ENCODE data around the gene SPC24.

- TF ChIP-seq CHD1 (IDR thresholded peaks at IDR 0.05; ENCODE audit: low read depth, low read length) = no peak
- TF ChIP-seq, protein P1, sequence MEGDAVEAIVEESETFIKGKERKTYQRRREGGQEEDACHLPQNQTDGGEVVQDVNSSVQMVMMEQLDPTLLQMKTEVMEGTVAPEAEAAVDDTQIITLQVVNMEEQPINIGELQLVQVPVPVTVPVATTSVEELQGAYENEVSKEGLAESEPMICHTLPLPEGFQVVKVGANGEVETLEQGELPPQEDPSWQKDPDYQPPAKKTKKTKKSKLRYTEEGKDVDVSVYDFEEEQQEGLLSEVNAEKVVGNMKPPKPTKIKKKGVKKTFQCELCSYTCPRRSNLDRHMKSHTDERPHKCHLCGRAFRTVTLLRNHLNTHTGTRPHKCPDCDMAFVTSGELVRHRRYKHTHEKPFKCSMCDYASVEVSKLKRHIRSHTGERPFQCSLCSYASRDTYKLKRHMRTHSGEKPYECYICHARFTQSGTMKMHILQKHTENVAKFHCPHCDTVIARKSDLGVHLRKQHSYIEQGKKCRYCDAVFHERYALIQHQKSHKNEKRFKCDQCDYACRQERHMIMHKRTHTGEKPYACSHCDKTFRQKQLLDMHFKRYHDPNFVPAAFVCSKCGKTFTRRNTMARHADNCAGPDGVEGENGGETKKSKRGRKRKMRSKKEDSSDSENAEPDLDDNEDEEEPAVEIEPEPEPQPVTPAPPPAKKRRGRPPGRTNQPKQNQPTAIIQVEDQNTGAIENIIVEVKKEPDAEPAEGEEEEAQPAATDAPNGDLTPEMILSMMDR (conservative IDR thresholded peaks at IDR 0.05; ENCODE audit: low read depth, low read length) = no peak
- no peak for TF ChIP-seq POLR2A (IDR thresholded peaks at IDR 0.05; ENCODE audit: low read depth, low read length)
- no peak for TF ChIP-seq USF2 (IDR thresholded peaks at IDR 0.05; ENCODE audit: low read depth, low read length)
- TF ChIP-seq BHLHE40 (IDR thresholded peaks at IDR 0.05; ENCODE audit: low read depth, low read length) = no peak
- TF ChIP-seq ELK1 (IDR thresholded peaks at IDR 0.05; ENCODE audit: borderline replicate concordance, low read depth, low read length) = no peak
- no peak for TF ChIP-seq SMC3 (IDR thresholded peaks at IDR 0.05; ENCODE audit: low read depth, low read length)
- no peak for TF ChIP-seq RCOR1 (IDR thresholded peaks at IDR 0.05; ENCODE audit: insufficient replicate concordance, low read length)
- TF ChIP-seq RAD21 (IDR thresholded peaks at IDR 0.05; ENCODE audit: low read length) = no peak
- no peak for TF ChIP-seq CEBPB (IDR thresholded peaks at IDR 0.05; ENCODE audit: low read depth, low read length)
- TF ChIP-seq MXI1 (IDR thresholded peaks at IDR 0.05; ENCODE audit: borderline replicate concordance, low read depth, low read length) = no peak
- no peak for TF ChIP-seq MAFK (IDR thresholded peaks at IDR 0.05; ENCODE audit: low read depth, low read length)
- no peak for TF ChIP-seq MAZ (IDR thresholded peaks at IDR 0.05; ENCODE audit: borderline replicate concordance, low read depth, low read length)
- no peak for TF ChIP-seq RFX5 (IDR thresholded peaks at IDR 0.05; ENCODE audit: low read depth, low read length)
Measured at GRCh38 chr19:11102944-11103343, 52.6 kb downstream of the SPC24 start.
